Ramos (cell line): ENCODE measurements around the gene HPCAL1.
"Not testable (repeated sequence)": the region's sequence is repeated elsewhere in the genome, so short reads cannot be mapped to it uniquely, and the experiment has no call there.

Source experiments
- in situ Hi-C: fragments of 300-500 bp; cut with MboI; formaldehyde crosslinking; loops from one replicate; pipeline ENCODE4 v1.14.3; 2022; ENCODE audit warnings: low sequenced_read_pairs; ENCODE audit not compliant: unreplicated experiment

The HPCAL1 gene

DNA sequence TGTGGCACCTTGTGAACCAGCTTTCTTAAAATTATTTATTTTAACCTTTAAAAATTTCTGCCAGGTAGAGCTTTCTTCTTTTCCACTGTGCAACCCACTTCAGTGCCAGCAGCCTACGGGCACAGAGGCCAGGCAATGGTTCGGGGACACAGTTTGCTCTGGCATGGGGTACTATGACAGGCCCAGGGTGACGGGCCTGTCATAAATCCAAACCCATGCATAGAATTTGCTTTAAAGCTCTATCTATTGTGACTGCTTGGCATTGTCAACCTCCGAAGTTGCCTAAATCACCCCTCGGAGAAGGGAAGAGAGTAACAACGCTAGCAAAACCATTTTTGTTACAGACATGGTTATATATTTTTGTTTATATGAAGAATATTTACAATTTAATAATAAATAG lies 143.9 kb downstream of the HPCAL1 start:
- in situ Hi-C loops, result loop anchor here (25.0 kb wide), 1 partner anchor 609 kb away; the partner anchor contains the start of gene TAF1B

- in situ Hi-C loops, result loop anchor here (25.0 kb wide), 1 partner anchor 610 kb away; the partner anchor contains the start of gene TAF1B
Observed at GRCh38 chr2:10447300-10447894, 144.7 kb downstream of the HPCAL1 start.

DNA sequence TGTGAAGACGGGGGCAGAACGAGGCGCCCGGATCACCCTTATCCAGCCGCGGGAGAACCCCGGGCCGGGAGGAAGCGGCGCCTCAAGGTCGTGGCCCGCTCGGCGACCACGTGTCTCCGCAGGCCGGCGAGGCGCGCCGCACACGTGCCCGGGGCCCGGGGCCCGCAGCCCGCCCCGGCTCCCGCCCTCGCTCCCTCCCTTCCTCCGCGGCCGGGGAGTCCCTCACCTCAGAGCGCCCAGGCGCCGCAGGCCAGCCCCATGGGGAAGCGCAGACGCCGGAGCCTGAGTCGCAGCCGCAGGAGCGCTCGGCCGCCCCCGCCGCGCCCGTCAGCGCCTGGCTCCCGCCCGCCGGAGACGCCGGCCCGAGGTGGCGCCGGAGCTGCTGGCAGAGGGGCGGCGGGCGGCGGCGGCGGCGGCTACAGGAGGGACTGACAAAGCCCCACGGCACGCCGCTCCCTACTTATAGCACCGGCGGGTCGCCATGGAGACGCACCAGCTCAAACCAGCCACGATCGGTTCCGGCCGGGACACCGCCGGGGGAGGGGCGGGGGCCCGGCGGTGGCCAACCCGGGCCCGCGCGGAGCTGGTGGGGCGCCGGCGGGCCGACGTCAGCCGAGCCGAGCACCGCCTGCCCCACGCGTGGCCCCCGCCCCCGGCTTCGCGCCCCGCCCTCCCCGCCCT lies 145.3 kb downstream of the HPCAL1 start, which contains the start of gene ODC1:
Gene ODC1, minus strand, starts transcription at position 433 of the 681 bp plus-strand sequence. CDS start 3,295 bp downstream, outside the sequence.
- in situ Hi-C loops, result loop anchor here (25.0 kb wide), 1 partner anchor 611 kb away; the partner anchor contains the start of gene TAF1B

GRCh38 chr2:10448576-10449485 lies 146.1 kb downstream of the HPCAL1 start:
- in situ Hi-C loops, result loop anchor here (25.0 kb wide), 1 partner anchor 612 kb away; the partner anchor contains the start of gene TAF1B

DNA sequence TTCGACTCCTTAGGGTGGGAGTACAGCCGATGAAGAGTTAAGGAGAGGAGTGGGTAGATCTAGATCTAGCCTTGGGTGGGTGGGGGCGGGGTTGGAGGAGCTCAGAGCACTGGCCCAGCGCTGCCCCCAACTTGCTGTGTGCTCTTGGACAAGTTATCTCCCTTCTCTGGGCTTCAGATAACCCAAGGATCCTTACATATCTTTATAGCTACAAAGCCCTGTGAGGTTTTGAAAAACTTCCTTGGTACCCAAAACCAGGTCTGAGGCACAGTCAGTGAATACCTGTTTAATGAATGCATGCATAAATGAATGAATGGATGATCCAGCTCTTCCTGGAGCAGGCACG lies 146.8 kb downstream of the HPCAL1 start:
- in situ Hi-C loops, result loop anchor here (25.0 kb wide), 1 partner anchor 612 kb away; the partner anchor contains the start of gene TAF1B

- in situ Hi-C loops, result loop anchor here (25.0 kb wide), 1 partner anchor 613 kb away; the partner anchor contains the start of gene TAF1B
Observed at GRCh38 chr2:10449838-10450691, 147.4 kb downstream of the HPCAL1 start.

DNA sequence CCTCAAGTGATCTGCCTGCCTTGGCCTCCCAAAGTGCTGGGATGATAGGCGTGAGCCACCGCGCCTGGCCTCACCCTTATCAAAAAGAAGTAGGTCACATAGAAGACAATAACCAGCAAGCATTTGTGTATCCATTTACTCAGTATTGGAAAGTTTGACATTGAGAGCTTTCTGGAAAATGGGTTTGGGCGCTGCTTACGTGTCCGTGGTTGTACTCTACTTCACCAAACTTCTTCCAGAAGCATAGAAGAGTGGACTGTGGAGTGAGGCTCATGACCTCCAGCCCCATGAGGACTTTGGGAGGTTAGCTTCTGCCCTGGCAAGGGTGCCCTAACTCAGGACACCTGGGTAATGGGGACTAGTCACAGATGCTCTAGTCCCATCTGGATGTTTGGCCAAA lies 149.1 kb downstream of the HPCAL1 start:
- in situ Hi-C loops, result no loop called here

DNA sequence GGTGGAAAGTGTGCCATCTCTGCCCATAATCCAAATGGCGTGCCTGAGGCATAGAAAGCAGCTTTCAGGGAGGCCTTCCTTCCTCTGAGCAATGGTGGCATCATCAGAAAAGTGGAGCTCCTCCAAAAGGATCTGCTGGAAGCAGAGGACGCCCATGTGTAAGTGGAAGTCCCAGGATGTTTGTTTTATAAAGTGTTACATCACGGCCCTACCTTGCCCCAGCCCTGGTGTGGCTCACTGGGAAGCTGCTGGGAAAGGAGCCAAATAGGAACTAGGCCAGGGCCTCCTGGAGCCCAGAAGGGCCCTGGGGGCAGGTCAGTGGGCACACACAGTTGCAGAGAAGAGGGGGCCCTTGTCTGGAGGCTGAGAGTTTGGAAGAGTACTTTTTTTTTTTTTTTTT lies 149.6 kb downstream of the HPCAL1 start:
- in situ Hi-C loops, result no loop called here

- in situ Hi-C loops, result no loop called here
Observed at GRCh38 chr2:10452956-10453904, 150.5 kb downstream of the HPCAL1 start.

- in situ Hi-C loops, result no loop called here
Observed at GRCh38 chr2:10453905-10454298, 151.2 kb downstream of the HPCAL1 start.

- in situ Hi-C loops, result no loop called here
Observed at GRCh38 chr2:10454505-10454904, 151.8 kb downstream of the HPCAL1 start.

GRCh38 chr2:10457195-10457594 lies 154.5 kb downstream of the HPCAL1 start:
- in situ Hi-C loops, result not testable (repeated sequence)

DNA sequence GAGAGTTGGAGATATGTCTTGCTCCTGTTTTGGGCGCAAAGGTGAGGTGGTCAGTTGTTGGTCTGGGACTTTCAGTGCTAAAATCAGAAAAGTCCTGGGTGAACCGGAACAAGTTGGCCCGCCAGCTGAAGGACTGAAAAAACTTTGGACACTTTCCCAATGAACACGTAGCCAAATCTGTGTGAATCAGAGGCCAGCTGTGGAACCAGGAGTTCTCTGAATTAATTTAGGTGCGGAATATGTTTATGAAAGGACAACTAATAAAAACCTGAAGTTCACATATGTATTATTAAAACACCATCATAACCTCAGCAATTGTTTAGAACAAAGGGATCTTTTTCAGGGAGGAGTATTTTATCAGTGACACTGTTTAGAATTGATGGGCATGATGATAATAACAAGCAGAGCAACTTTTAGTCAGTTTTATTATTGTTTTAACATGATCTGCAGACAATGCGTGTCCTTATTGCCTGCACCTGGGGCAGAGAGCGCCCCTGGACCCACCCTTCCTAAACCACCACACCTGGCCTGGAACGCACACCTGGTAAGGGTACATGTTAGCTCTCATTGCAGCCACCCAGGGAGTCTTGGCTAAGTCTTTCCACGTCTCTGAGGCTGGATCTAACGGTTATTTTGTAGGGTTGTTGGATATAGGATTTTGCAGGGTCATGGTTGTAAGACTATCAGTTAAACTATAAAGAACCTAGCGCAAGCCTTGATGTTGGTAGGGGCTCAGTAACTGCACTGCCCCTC lies 155.3 kb downstream of the HPCAL1 start:
- in situ Hi-C loops, result no loop called here

DNA sequence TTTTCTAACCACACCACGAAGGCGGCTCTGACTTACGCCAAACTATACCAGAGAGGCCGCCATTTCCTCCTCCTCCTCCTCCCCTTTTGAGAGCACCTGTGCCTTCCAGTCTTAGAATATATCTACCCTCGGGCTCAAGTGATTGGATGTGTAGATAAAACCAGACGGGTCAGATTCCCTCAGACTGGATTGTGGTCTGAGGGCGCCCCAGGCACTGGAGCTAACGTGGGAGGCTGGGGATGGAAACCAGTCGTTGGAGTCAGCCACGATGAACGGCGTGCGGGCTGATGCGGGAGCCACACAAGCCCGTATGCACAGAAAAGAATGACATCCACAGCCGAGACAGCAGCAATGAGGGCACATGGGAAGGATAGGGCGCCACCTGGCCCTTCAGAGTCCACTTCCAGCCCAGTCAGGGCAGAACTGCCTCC lies 157.7 kb downstream of the HPCAL1 start:
- in situ Hi-C loops, result no loop called here

GRCh38 chr2:10462178-10463083 lies 159.7 kb downstream of the HPCAL1 start:
- in situ Hi-C loops, result no loop called here

DNA sequence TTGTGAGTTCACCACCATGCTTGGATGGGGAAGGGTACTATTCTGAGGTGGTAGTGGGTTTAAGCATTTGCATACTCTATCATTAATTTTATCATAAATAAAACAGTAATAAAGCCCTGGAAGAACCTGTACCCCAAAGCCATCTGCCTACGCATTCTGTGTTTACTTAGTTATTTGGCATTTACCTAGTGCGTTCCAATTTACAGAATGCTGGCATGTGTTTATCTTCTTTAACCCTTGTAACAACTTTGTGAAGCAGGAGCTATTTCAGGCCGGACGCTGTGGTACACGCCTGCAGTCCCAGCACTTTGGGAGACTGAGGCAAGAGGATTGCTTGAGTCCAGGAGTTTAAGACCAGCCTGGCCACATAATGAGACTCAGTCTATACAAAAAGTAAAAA lies 163.2 kb downstream of the HPCAL1 start:
- in situ Hi-C loops, result no loop called here

- in situ Hi-C loops, result no loop called here
Observed at GRCh38 chr2:10466801-10467200, 164.1 kb downstream of the HPCAL1 start.
